ENCODE measurements around the gene PPM1B.

- TF ChIP-seq CTCF (IDR thresholded peaks at IDR 0.05; ENCODE audit: low read depth, low read length, poor library complexity, severe bottlenecking) (no peak), EZH2phosphoT487 (IDR thresholded peaks at IDR 0.05; ENCODE audit: borderline replicate concordance, low read length) (no peak)
Observed at GRCh38 chr2:44250376-44250775, 81.7 kb downstream of the PPM1B start.
